ENCODE results near the gene ZNF438.

GRCh38 chr10:30995081-30995770, 36.4 kb downstream of the ZNF438 start:
- no peak for TF ChIP-seq POLR2A (IDR thresholded peaks at IDR 0.05)
- no peak for TF ChIP-seq POLR2AphosphoS5 (IDR thresholded peaks at IDR 0.05)
- TF ChIP-seq CTCF (IDR thresholded peaks at IDR 0.05): no peak

Data from prostate gland (tissue), 2 donors.